Panc1 (cell line): ENCODE results near the gene HNRNPD.

Experiments used
- CTCF ChIP-seq: fragments of 450-650 bp; IDR thresholded peaks from 2 replicates; pipeline ENCODE4 v1.5.1; 2017; ENCODE audit warnings: mild to moderate bottlenecking
- POLR2AphosphoS5 ChIP-seq: IDR thresholded peaks from 2 replicates; pipeline ENCODE4 v1.6.1; 2012; ENCODE audit warnings: mild to moderate bottlenecking, low read depth, low read length, moderate library complexity
- TF ChIP-seq, protein P1 (sequence below), 2 experiments: IDR thresholded peaks; 2 replicates each; pipeline ENCODE4 v1.6.1; 2011 to 2012; ENCODE audit warnings: low read depth in 2 of 2, control low read depth in 1 of 2, low read length in 1 of 2, mild to moderate bottlenecking in 1 of 2, moderate library complexity in 1 of 2; ENCODE audit not compliant: insufficient read depth in 1 of 2

GRCh38 chr4:82363896-82364487, 9.8 kb downstream of the HNRNPD start:
- no peak for TF ChIP-seq POLR2AphosphoS5
- TF ChIP-seq CTCF = no peak
- TF ChIP-seq, protein P1, sequence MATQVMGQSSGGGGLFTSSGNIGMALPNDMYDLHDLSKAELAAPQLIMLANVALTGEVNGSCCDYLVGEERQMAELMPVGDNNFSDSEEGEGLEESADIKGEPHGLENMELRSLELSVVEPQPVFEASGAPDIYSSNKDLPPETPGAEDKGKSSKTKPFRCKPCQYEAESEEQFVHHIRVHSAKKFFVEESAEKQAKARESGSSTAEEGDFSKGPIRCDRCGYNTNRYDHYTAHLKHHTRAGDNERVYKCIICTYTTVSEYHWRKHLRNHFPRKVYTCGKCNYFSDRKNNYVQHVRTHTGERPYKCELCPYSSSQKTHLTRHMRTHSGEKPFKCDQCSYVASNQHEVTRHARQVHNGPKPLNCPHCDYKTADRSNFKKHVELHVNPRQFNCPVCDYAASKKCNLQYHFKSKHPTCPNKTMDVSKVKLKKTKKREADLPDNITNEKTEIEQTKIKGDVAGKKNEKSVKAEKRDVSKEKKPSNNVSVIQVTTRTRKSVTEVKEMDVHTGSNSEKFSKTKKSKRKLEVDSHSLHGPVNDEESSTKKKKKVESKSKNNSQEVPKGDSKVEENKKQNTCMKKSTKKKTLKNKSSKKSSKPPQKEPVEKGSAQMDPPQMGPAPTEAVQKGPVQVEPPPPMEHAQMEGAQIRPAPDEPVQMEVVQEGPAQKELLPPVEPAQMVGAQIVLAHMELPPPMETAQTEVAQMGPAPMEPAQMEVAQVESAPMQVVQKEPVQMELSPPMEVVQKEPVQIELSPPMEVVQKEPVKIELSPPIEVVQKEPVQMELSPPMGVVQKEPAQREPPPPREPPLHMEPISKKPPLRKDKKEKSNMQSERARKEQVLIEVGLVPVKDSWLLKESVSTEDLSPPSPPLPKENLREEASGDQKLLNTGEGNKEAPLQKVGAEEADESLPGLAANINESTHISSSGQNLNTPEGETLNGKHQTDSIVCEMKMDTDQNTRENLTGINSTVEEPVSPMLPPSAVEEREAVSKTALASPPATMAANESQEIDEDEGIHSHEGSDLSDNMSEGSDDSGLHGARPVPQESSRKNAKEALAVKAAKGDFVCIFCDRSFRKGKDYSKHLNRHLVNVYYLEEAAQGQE (IDR thresholded peaks at IDR 0.05; ENCODE audit: insufficient read depth in 1 of 2, low read depth in 2 of 2, low read length in 1 of 2) = no peak
